SK-N-SH (cell line): ENCODE results near the gene SERINC2. TPM values are rescaled to one million over a fixed set of nuclear protein-coding genes. Genes with fewer than 3 reads are reported as not detected.
A peak's percentile ranks its signal among the peaks of the same experiment; 100 is the strongest.

Experiments used
- CTCF ChIA-PET: fragments of 300-600, 350-600 bp; formaldehyde crosslinking; extraction: SDS; loops from one replicate; lab custom pipeline; 2021; lab: Yijun Ruan, JAX
- POLR2A ChIA-PET: fragments of 350-600 bp; sonication (Branson Sonifier 250); formaldehyde crosslinking; extraction: SDS; loops from one replicate; lab custom pipeline; 2020; ENCODE audit warnings: antibody characterized with exemption, inconsistent platforms; lab: Yijun Ruan, JAX
- DNase-seq: peaks from one replicate; pipeline ENCODE4 v3.0.0; 2012
- H2AFZ ChIP-seq: fragments of 200-600 bp; sonication (generic); 2 replicates; pipeline ENCODE4 v1.8.1; 2016; ENCODE audit warnings: antibody characterized with exemption, mild to moderate bottlenecking, low read depth
- H3F3A ChIP-seq: fragments of 200-600 bp; sonication (generic); replicated peaks from 2 replicates; pipeline ENCODE3; 2016; ENCODE audit warnings: antibody characterized with exemption, mild to moderate bottlenecking; ENCODE audit not compliant: insufficient read depth
- H3K27ac ChIP-seq, 2 experiments: fragments of 200-500 bp in 1 of 2; fragments of 200-600 bp in 1 of 2; sonication (Bioruptor generic) in 1 of 2; sonication (generic), shearing (Covaris generic) in 1 of 2; 2 replicates each; pipeline versions ENCODE4 v1.5.1 to v1.6.1; 2014 to 2016; ENCODE audit warnings: low read depth in 2 of 2, inconsistent platforms in 1 of 2, low read length in 1 of 2, mild to moderate bottlenecking in 1 of 2, mixed read lengths in 1 of 2
- H3K27me3 ChIP-seq: fragments of 200-600 bp; sonication (generic), shearing (Covaris generic); 2 replicates; pipeline ENCODE4 v1.6.1; 2016; ENCODE audit warnings: mixed run types; ENCODE audit not compliant: insufficient read depth
- H3K36me3 ChIP-seq, 2 experiments: fragments of 200-500 bp in 1 of 2; fragments of 200-600 bp in 1 of 2; sonication (Bioruptor generic) in 1 of 2; sonication (generic) in 1 of 2; replicated peaks in 1 of 2; 2 replicates each; pipeline versions ENCODE3 to v1.5.1; 2014 to 2016; ENCODE audit warnings: low read length in 1 of 2, mild to moderate bottlenecking in 1 of 2; ENCODE audit not compliant: insufficient read depth in 2 of 2, control insufficient read depth in 1 of 2
- H3K4me1 ChIP-seq, 2 experiments: fragments of 200-500 bp in 1 of 2; fragments of 200-600 bp in 1 of 2; sonication (Bioruptor generic) in 1 of 2; sonication (generic), shearing (Covaris generic) in 1 of 2; 2 replicates each; pipeline versions ENCODE4 v1.5.1 to v1.6.1; 2014 to 2016; ENCODE audit warnings: low read depth in 1 of 2, low read length in 1 of 2, mixed run types in 1 of 2; ENCODE audit not compliant: insufficient read depth in 2 of 2, control insufficient read depth in 1 of 2
- H3K4me2 ChIP-seq: fragments of 200-600 bp; sonication (generic), shearing (Covaris generic); 2 replicates; pipeline ENCODE4 v1.6.1; 2017; ENCODE audit warnings: mixed run types
- H3K4me3 ChIP-seq, 2 experiments: fragments of 200-500 bp in 1 of 2; fragments of 200-600 bp in 1 of 2; sonication (Bioruptor generic) in 1 of 2; sonication (generic), shearing (Covaris generic) in 1 of 2; 2 replicates each; pipeline versions ENCODE4 v1.5.1 to v1.8.1; 2014 to 2016; ENCODE audit warnings: low read depth in 2 of 2, inconsistent platforms in 1 of 2, low read length in 1 of 2, mild to moderate bottlenecking in 1 of 2, mixed read lengths in 1 of 2, moderate library complexity in 1 of 2
- H3K79me2 ChIP-seq: fragments of 200-600 bp; sonication (generic); 2 replicates; pipeline ENCODE4 v1.8.1; 2017; ENCODE audit warnings: mild to moderate bottlenecking; ENCODE audit not compliant: insufficient read depth
- H3K9ac ChIP-seq: fragments of 200-600 bp; sonication (generic); 2 replicates; pipeline ENCODE4 v1.6.1; 2017; ENCODE audit warnings: mixed run types
- H3K9me2 ChIP-seq: fragments of 200-600 bp; sonication (generic); 2 replicates; pipeline ENCODE4 v1.6.1; 2017; ENCODE audit warnings: mixed run types
- H3K9me3 ChIP-seq: fragments of 200-600 bp; sonication (generic); 2 replicates; pipeline ENCODE4 v1.6.1; 2017; ENCODE audit warnings: mixed run types, mild to moderate bottlenecking, moderate library complexity
- H4K20me1 ChIP-seq: fragments of 200-600 bp; sonication (generic); 2 replicates; pipeline ENCODE4 v1.6.1; 2017; ENCODE audit warnings: mild to moderate bottlenecking, mixed run types; ENCODE audit not compliant: insufficient read depth
- CHD2 ChIP-seq: fragments of 150-350 bp; IDR thresholded peaks from 2 replicates; pipeline ENCODE4 v1.6.1; 2018; ENCODE audit warnings: low read length; ENCODE audit not compliant: partially characterized antibody
- ELF1 ChIP-seq: IDR thresholded peaks from 2 replicates; pipeline ENCODE4 v1.4.0; 2012
- EZH2phosphoT487 ChIP-seq: fragments of 200-600 bp; sonication (generic); IDR thresholded peaks from 2 replicates; pipeline ENCODE4 v1.6.1; 2017; ENCODE audit warnings: low read depth, mixed run types, mild to moderate bottlenecking, antibody characterized with exemption, moderate library complexity, borderline replicate concordance
- FOXJ3 ChIP-seq: sonication (generic); formaldehyde crosslinking; IDR thresholded peaks from 2 replicates; pipeline ENCODE4 v1.5.1; 2020; ENCODE audit warnings: mild to moderate bottlenecking, missing genetic modification reagents
- GABPA ChIP-seq: IDR thresholded peaks from 2 replicates; pipeline ENCODE4 v1.4.0; 2012; ENCODE audit warnings: low read depth, mild to moderate bottlenecking
- GATA2 ChIP-seq: sonication (generic); formaldehyde crosslinking; IDR thresholded peaks from 2 replicates; pipeline ENCODE4 v1.5.0; 2020; ENCODE audit warnings: mild to moderate bottlenecking, missing genetic modification reagents
- JUND ChIP-seq: IDR thresholded peaks from 2 replicates; pipeline ENCODE4 v1.4.0; 2012
- MEF2A ChIP-seq: IDR thresholded peaks from 2 replicates; pipeline ENCODE4 v1.4.0; 2012; ENCODE audit warnings: low read depth, borderline replicate concordance
- NFIC ChIP-seq: IDR thresholded peaks from 2 replicates; pipeline ENCODE4 v1.4.0; 2012; ENCODE audit warnings: borderline replicate concordance
- NRF1 ChIP-seq: IDR thresholded peaks from 2 replicates; pipeline ENCODE4 v1.6.1; 2012; ENCODE audit warnings: low read depth, mild to moderate bottlenecking, low read length
- POLR2AphosphoS5 ChIP-seq: IDR thresholded peaks from 2 replicates; pipeline ENCODE4 v1.6.1; 2012; ENCODE audit warnings: low read depth, low read length
- RAD21 ChIP-seq: IDR thresholded peaks from 2 replicates; pipeline ENCODE4 v1.6.1; 2012; ENCODE audit warnings: mild to moderate bottlenecking, low read length
- RCOR1 ChIP-seq: fragments of 150-350 bp; IDR thresholded peaks from 2 replicates; pipeline ENCODE4 v1.6.1; 2017; ENCODE audit warnings: antibody characterized with exemption, low read length
- RFX5 ChIP-seq: IDR thresholded peaks from 2 replicates; pipeline ENCODE4 v1.6.1; 2012; ENCODE audit warnings: mild to moderate bottlenecking, improper control_type of control experiment, low read length
- RXRA ChIP-seq: IDR thresholded peaks from 2 replicates; pipeline ENCODE4 v1.4.0; 2012; ENCODE audit warnings: low read depth, mild to moderate bottlenecking, borderline replicate concordance
- SIN3A ChIP-seq: IDR thresholded peaks from 2 replicates; pipeline ENCODE4 v1.6.1; 2012; ENCODE audit warnings: low read depth, mild to moderate bottlenecking, low read length, moderate library complexity, borderline replicate concordance
- SMC3 ChIP-seq: IDR thresholded peaks from 2 replicates; pipeline ENCODE4 v1.6.1; 2012; ENCODE audit warnings: low read depth, low read length, improper control_type of control experiment
- TCF12 ChIP-seq: IDR thresholded peaks from 2 replicates; pipeline ENCODE4 v1.4.0; 2012
- TEAD4 ChIP-seq: IDR thresholded peaks from 2 replicates; pipeline ENCODE4 v1.4.0; 2012; ENCODE audit warnings: mild to moderate bottlenecking, borderline replicate concordance; ENCODE audit not compliant: insufficient read depth
- YY1 ChIP-seq: IDR thresholded peaks from 2 replicates; pipeline ENCODE4 v1.4.0; 2012; ENCODE audit warnings: low read depth, mild to moderate bottlenecking
- WGBS: methylation state at CpG from one replicate; pipeline ENCODE4 v1.1.6; 2017; ENCODE audit warnings: low lambda C conversion rate; 5-methylcytosine and 5-hydroxymethylcytosine counted together
- polyA plus RNA-seq, 3 experiments: library from polyadenylated mRNA; depleted of rRNA; stranded (reverse); fragments of >200 nt; gene quantifications; 2 replicates each; pipeline ENCODE4 v1.2.3, GENCODE V29; 2012
- TF ChIP-seq, protein P1 (sequence below): IDR thresholded peaks from 2 replicates; pipeline ENCODE4; 2012
- TF ChIP-seq, protein P2 (sequence below): fragments of 200-600 bp; sonication (generic); IDR thresholded peaks from 2 replicates; pipeline ENCODE4 v1.6.1; 2017; ENCODE audit warnings: antibody characterized with exemption, mild to moderate bottlenecking, moderate library complexity
- TF ChIP-seq, protein P3 (sequence below): IDR thresholded peaks from 2 replicates; pipeline ENCODE4 v1.4.0; 2012; ENCODE audit warnings: low read depth
- TF ChIP-seq, protein P4 (sequence below): fragments of 150-350 bp; IDR thresholded peaks from 2 replicates; pipeline ENCODE4 v1.6.1; 2016; ENCODE audit warnings: mild to moderate bottlenecking, low read depth, low read length
- TF ChIP-seq, protein P5 (sequence below): IDR thresholded peaks from 2 replicates; pipeline ENCODE4 v1.4.0; 2012; ENCODE audit warnings: low read depth, borderline replicate concordance
- TF ChIP-seq, protein P6 (sequence below): IDR thresholded peaks from 2 replicates; pipeline ENCODE4 v1.4.0; 2012; ENCODE audit warnings: low read depth, borderline replicate concordance
- TF ChIP-seq, protein P7 (sequence below): fragments of 150-350 bp; IDR thresholded peaks from 2 replicates; pipeline ENCODE4 v1.6.1; 2017; ENCODE audit warnings: antibody characterized with exemption, low read length, low read depth, borderline replicate concordance

The SERINC2 gene
- polyA plus RNA-seq, 1 of the 3 experiments (the other 2 are of a cell fraction): 22.2 TPM

DNA sequence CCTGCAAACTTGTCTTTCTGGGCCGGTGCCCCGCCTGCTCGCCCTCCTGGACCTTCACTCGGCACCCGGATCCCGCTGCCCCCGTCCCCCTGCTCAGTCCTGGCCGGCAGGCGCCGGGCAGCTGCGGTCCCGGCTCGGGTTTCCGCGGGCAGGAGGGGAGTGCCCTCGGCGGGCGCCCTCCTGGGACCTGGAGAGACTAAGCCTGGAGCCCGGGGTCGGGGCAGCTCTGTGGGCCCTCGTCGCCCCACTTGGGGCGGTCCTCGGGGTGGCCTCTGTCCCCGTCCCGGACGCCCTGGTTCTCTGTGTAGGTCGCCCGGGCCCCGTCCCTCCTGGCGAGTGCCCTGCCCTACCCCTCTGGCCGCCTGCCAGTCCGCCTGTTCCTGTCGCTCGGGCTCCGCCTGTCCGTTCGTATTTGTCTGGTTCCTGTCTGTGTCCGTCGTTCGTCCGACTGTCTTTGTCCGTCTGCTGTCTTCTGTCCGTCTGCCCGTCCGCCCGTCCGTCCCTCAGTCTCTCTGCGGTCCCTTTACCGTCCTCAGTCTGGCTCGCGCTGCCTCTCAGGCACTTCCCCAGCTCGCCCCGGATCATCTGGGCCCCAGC is 490 bp downstream of the SERINC2 start:
- ChIA-PET CTCF (interaction anchor here (0.6 to 16.8 kb wide), 5 partner anchors 8 to 230 kb away, joined by 3 to 287 read pairs (median 43); no protein-coding TSS in a partner anchor), POLR2A (no interaction called here)
- peak overlapping the region; percentile 91 for H3K9ac ChIP-seq
- peak overlapping the region; percentile 84 to 85 for H3K4me3 ChIP-seq
- no peaks in the 10 kb centered on the region for H3K36me3 ChIP-seq
- peak; percentile 85 for DNase-seq
- H3K9me3 ChIP-seq: no peaks in the 10 kb centered on the region
- H3K9me2 ChIP-seq: no peaks in the 10 kb centered on the region
- H3F3A ChIP-seq: peaks cover 4% of the 10 kb centered on the region
- peak overlapping the region; percentile 88 for H3K4me2 ChIP-seq
- H4K20me1 ChIP-seq: no peaks in the 10 kb centered on the region
- H3K4me1 ChIP-seq: peaks cover 0 to 17% of the 10 kb centered on the region in 2 experiments; a peak in 1 of 4 replicates
- WGBS: under 1% methylated on average over 25 of the region's 54 CpGs
- H3K27ac ChIP-seq: peak overlapping the region in 1 of 2 experiments; percentile 65; a peak in 1 of 4 replicates
- H3K79me2 ChIP-seq: peaks cover 9% of the 10 kb centered on the region
- no peaks in the 10 kb centered on the region for H3K27me3 ChIP-seq
- H2AFZ ChIP-seq: peak overlapping the region; percentile 98
- TF ChIP-seq NFIC: peak; percentile 69
- TF ChIP-seq, protein P1, sequence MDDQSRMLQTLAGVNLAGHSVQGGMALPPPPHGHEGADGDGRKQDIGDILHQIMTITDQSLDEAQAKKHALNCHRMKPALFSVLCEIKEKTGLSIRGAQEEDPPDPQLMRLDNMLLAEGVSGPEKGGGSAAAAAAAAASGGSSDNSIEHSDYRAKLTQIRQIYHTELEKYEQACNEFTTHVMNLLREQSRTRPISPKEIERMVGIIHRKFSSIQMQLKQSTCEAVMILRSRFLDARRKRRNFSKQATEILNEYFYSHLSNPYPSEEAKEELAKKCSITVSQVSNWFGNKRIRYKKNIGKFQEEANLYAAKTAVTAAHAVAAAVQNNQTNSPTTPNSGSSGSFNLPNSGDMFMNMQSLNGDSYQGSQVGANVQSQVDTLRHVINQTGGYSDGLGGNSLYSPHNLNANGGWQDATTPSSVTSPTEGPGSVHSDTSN: 0 out of 2 replicates have a peak, but pooled peaks have one; percentile 11
- TF ChIP-seq, protein P2, sequence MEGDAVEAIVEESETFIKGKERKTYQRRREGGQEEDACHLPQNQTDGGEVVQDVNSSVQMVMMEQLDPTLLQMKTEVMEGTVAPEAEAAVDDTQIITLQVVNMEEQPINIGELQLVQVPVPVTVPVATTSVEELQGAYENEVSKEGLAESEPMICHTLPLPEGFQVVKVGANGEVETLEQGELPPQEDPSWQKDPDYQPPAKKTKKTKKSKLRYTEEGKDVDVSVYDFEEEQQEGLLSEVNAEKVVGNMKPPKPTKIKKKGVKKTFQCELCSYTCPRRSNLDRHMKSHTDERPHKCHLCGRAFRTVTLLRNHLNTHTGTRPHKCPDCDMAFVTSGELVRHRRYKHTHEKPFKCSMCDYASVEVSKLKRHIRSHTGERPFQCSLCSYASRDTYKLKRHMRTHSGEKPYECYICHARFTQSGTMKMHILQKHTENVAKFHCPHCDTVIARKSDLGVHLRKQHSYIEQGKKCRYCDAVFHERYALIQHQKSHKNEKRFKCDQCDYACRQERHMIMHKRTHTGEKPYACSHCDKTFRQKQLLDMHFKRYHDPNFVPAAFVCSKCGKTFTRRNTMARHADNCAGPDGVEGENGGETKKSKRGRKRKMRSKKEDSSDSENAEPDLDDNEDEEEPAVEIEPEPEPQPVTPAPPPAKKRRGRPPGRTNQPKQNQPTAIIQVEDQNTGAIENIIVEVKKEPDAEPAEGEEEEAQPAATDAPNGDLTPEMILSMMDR: no peak
- TF ChIP-seq YY1: 0 out of 2 replicates have a peak, but pooled peaks have one; percentile 5
- 0 out of 2 replicates have a peak, but pooled peaks have one; percentile 12 for TF ChIP-seq SIN3A
- no peak for TF ChIP-seq TEAD4
- TF ChIP-seq, protein P3, sequence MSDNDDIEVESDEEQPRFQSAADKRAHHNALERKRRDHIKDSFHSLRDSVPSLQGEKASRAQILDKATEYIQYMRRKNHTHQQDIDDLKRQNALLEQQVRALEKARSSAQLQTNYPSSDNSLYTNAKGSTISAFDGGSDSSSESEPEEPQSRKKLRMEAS: no peak
- no peak for TF ChIP-seq GABPA
- TF ChIP-seq ELF1: no peak
- no peak for TF ChIP-seq NRF1
- no peak for TF ChIP-seq RFX5
- no peak for TF ChIP-seq GATA2 (CRISPR knock-in tag)
- no peak for TF ChIP-seq SMC3
- TF ChIP-seq CHD2: no peak
- peak; percentile 16; the same call in 1 of the 2 replicates for TF ChIP-seq TCF12
- TF ChIP-seq, protein P4, sequence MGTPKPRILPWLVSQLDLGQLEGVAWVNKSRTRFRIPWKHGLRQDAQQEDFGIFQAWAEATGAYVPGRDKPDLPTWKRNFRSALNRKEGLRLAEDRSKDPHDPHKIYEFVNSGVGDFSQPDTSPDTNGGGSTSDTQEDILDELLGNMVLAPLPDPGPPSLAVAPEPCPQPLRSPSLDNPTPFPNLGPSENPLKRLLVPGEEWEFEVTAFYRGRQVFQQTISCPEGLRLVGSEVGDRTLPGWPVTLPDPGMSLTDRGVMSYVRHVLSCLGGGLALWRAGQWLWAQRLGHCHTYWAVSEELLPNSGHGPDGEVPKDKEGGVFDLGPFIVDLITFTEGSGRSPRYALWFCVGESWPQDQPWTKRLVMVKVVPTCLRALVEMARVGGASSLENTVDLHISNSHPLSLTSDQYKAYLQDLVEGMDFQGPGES: no peak
- no peak for TF ChIP-seq RXRA
- TF ChIP-seq RAD21: no peak
- TF ChIP-seq, protein P5, sequence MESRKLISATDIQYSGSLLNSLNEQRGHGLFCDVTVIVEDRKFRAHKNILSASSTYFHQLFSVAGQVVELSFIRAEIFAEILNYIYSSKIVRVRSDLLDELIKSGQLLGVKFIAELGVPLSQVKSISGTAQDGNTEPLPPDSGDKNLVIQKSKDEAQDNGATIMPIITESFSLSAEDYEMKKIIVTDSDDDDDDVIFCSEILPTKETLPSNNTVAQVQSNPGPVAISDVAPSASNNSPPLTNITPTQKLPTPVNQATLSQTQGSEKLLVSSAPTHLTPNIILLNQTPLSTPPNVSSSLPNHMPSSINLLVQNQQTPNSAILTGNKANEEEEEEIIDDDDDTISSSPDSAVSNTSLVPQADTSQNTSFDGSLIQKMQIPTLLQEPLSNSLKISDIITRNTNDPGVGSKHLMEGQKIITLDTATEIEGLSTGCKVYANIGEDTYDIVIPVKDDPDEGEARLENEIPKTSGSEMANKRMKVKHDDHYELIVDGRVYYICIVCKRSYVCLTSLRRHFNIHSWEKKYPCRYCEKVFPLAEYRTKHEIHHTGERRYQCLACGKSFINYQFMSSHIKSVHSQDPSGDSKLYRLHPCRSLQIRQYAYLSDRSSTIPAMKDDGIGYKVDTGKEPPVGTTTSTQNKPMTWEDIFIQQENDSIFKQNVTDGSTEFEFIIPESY: no peak
- TF ChIP-seq, protein P6, sequence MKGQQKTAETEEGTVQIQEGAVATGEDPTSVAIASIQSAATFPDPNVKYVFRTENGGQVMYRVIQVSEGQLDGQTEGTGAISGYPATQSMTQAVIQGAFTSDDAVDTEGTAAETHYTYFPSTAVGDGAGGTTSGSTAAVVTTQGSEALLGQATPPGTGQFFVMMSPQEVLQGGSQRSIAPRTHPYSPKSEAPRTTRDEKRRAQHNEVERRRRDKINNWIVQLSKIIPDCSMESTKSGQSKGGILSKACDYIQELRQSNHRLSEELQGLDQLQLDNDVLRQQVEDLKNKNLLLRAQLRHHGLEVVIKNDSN: no peak
- no peak for TF ChIP-seq FOXJ3 (CRISPR knock-in tag)
- TF ChIP-seq POLR2AphosphoS5: no peak
- TF ChIP-seq, protein P7, sequence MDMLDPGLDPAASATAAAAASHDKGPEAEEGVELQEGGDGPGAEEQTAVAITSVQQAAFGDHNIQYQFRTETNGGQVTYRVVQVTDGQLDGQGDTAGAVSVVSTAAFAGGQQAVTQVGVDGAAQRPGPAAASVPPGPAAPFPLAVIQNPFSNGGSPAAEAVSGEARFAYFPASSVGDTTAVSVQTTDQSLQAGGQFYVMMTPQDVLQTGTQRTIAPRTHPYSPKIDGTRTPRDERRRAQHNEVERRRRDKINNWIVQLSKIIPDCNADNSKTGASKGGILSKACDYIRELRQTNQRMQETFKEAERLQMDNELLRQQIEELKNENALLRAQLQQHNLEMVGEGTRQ: no peak
- no peak for TF ChIP-seq MEF2A
- TF ChIP-seq EZH2phosphoT487: no peak
- TF ChIP-seq JUND: no peak
- TF ChIP-seq RCOR1: no peak
